Ishikawa (cell line): Measurements from ENCODE around the gene TM2D1.

Experiments used
- EGR1 ChIP-seq: IDR thresholded peaks from 2 replicates; pipeline ENCODE4 v1.6.1; 2012
- MAX ChIP-seq: IDR thresholded peaks from 2 replicates; pipeline ENCODE4 v1.6.1; 2012
- RAD21 ChIP-seq: IDR thresholded peaks from 2 replicates; pipeline ENCODE4 v1.6.1; 2012; ENCODE audit warnings: low read depth
- REST ChIP-seq: IDR thresholded peaks from 2 replicates; pipeline ENCODE4 v1.6.1; 2012; ENCODE audit warnings: low read depth, mild to moderate bottlenecking
- TCF12 ChIP-seq: IDR thresholded peaks from 2 replicates; pipeline ENCODE4 v1.6.1; 2012; ENCODE audit warnings: low read depth

- no peak for TF ChIP-seq RAD21
- TF ChIP-seq MAX, result no peak
- no peak for TF ChIP-seq EGR1
- no peak for TF ChIP-seq TCF12
- no peak for TF ChIP-seq REST
Measured at GRCh38 chr1:61770131-61770530, 45.2 kb upstream of the TM2D1 start.
